HL-60/S4 treated with phorbol 12-myristate 13-acetate at 8.2 ng/mL for 4 days and 3 days (cell line): ENCODE measurements around the gene SMARCA4.

Source experiments
- in situ Hi-C: fragments of 300-500 bp; cut with MboI; formaldehyde crosslinking; loops from 2 replicates; pipeline ENCODE4 v1.15.0; 2022; ENCODE audit warnings: low sequenced_read_pairs

Gene SMARCA4

GRCh38 chr19:10960314-10961072 lies at the start of gene SMARCA4:
TSS of gene SMARCA4 (plus strand) at chr19:10961030. CDS start at chr19:10984152, 23,122 bp downstream.
- in situ Hi-C loops, result no loop called here

GRCh38 chr19:10911579-10912363 lies 49.1 kb upstream of the SMARCA4 start:
- in situ Hi-C loops, result no loop called here

GRCh38 chr19:10912619-10913018 lies 48.2 kb upstream of the SMARCA4 start:
- in situ Hi-C loops, result no loop called here

- in situ Hi-C loops, result no loop called here
Observed at GRCh38 chr19:10913716-10914340, 47.0 kb upstream of the SMARCA4 start.

- in situ Hi-C loops, result no loop called here
Observed at GRCh38 chr19:10915130-10916091, 45.4 kb upstream of the SMARCA4 start.

- in situ Hi-C loops, result no loop called here
Observed at GRCh38 chr19:10916602-10917001, 44.2 kb upstream of the SMARCA4 start.

- in situ Hi-C loops, result no loop called here
Observed at GRCh38 chr19:10918359-10918758, 42.5 kb upstream of the SMARCA4 start.

GRCh38 chr19:10919352-10920287 lies 41.2 kb upstream of the SMARCA4 start:
- in situ Hi-C loops, result no loop called here

- in situ Hi-C loops, result no loop called here
Observed at GRCh38 chr19:10920288-10920655, 40.6 kb upstream of the SMARCA4 start.

- in situ Hi-C loops, result no loop called here
Observed at GRCh38 chr19:10920781-10921180, 40.0 kb upstream of the SMARCA4 start.

GRCh38 chr19:10921199-10921909 lies 39.5 kb upstream of the SMARCA4 start:
- in situ Hi-C loops, result no loop called here

GRCh38 chr19:10921910-10922637 lies 38.8 kb upstream of the SMARCA4 start:
- in situ Hi-C loops, result no loop called here

- in situ Hi-C loops, result no loop called here
Observed at GRCh38 chr19:10922638-10923014, 38.2 kb upstream of the SMARCA4 start.

- in situ Hi-C loops, result no loop called here
Observed at GRCh38 chr19:10923260-10924112, 37.3 kb upstream of the SMARCA4 start.

- in situ Hi-C loops, result no loop called here
Observed at GRCh38 chr19:10924597-10924996, 36.2 kb upstream of the SMARCA4 start.

- in situ Hi-C loops, result no loop called here
Observed at GRCh38 chr19:10927730-10928562, 32.9 kb upstream of the SMARCA4 start.
